GM06990 (cell line): Measurements from ENCODE around the gene SLC35F3.

Experiments used
- DNase-seq: peaks from one replicate; pipeline ENCODE4 v3.0.0-alpha.2; 2011; ENCODE audit not compliant: insufficient read length; ENCODE audit errors: extremely low read depth
- H3K27me3 ChIP-seq: replicated peaks from 2 replicates; pipeline ENCODE4 v1.6.0; 2011; ENCODE audit warnings: low read length; ENCODE audit not compliant: control insufficient read depth, insufficient read depth
- H3K36me3 ChIP-seq: 2 replicates; pipeline ENCODE4 v1.5.1; 2011; ENCODE audit warnings: low read length; ENCODE audit not compliant: control insufficient read depth, insufficient read depth
- H3K4me3 ChIP-seq: replicated peaks from 2 replicates; pipeline ENCODE4 v1.5.1; 2011; ENCODE audit warnings: low read depth, mild to moderate bottlenecking, control low read depth, low read length
- CTCF ChIP-seq: IDR thresholded peaks from 2 replicates; pipeline ENCODE4 v1.5.1; 2011; ENCODE audit warnings: low read length, control low read depth, mild to moderate bottlenecking, inconsistent platforms; ENCODE audit not compliant: insufficient read depth, poor library complexity, severe bottlenecking

Gene SLC35F3

GRCh38 chr1:234093741-234094140, 189.3 kb downstream of the SLC35F3 start:
- H3K4me3 ChIP-seq, result no peak overlapping the region
- no peaks in the 10 kb centered on the region for H3K27me3 ChIP-seq
- TF ChIP-seq CTCF, result no peak
- no peaks in the 10 kb centered on the region for H3K36me3 ChIP-seq
- no peak for DNase-seq

GRCh38 chr1:234094172-234094571, 189.7 kb downstream of the SLC35F3 start:
- H3K36me3 ChIP-seq, result no peaks in the 10 kb centered on the region
- no peaks in the 10 kb centered on the region for H3K27me3 ChIP-seq
- TF ChIP-seq CTCF, result no peak
- no peak overlapping the region for H3K4me3 ChIP-seq
- DNase-seq, result no peak

- no peak for DNase-seq
- Histone ChIP-seq H3K27me3 (no peaks in the 10 kb centered on the region), H3K36me3 (no peaks in the 10 kb centered on the region), H3K4me3 (no peak overlapping the region)
- no peak for TF ChIP-seq CTCF
Measured at GRCh38 chr1:234096161-234096770, 191.8 kb downstream of the SLC35F3 start.

GRCh38 chr1:234102583-234102982, 198.1 kb downstream of the SLC35F3 start:
- no peak for DNase-seq
- no peak for TF ChIP-seq CTCF
- H3K36me3 ChIP-seq, result no peaks in the 10 kb centered on the region
- H3K4me3 ChIP-seq, result no peak overlapping the region
- H3K27me3 ChIP-seq, result no peaks in the 10 kb centered on the region

GRCh38 chr1:234103198-234103597, 198.7 kb downstream of the SLC35F3 start:
- no peaks in the 10 kb centered on the region for H3K27me3 ChIP-seq
- no peak overlapping the region for H3K4me3 ChIP-seq
- no peaks in the 10 kb centered on the region for H3K36me3 ChIP-seq
- TF ChIP-seq CTCF, result no peak
- DNase-seq, result no peak

GRCh38 chr1:234106032-234106431, 201.6 kb downstream of the SLC35F3 start:
- no peaks in the 10 kb centered on the region for H3K36me3 ChIP-seq
- no peak overlapping the region for H3K4me3 ChIP-seq
- DNase-seq, result no peak
- no peaks in the 10 kb centered on the region for H3K27me3 ChIP-seq
- TF ChIP-seq CTCF, result no peak
